ENCODE measurements around the gene NTRK1. TPM values are rescaled to one million over a fixed set of nuclear protein-coding genes. Genes with fewer than 3 reads are reported as not detected.

NTRK1 gene
- total RNA-seq, 1 experiment from 2014 or later: 0.89 TPM

DNA sequence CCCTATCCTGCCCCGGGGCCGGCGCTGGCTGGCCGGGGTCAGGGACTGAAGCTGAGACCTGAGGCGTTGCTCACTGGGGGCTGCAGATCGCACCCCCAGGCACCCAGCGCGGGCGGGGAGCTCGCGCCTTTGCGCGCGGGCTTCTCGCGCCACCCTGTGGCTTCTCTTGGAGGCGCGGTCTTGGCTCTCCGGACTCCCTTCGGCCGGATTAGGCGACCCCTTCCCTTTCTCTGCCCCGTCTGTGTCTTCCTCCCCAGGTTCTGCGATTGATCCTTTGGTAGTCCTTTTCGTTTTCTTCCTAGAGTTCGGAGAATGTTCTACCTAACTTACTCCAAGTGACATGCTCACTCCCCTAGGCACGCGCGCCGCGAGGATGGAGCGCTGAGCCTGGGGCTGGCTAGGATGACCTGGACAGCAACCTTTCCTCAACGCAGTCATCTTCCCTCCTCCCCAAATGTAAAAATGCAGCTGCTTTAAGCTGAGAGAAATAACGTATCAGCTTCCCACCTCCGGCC is 495 bp upstream of the NTRK1 start:
- ChIA-PET CTCF (interaction anchor here (0.9 to 6.5 kb wide), 26 partner anchors 10 to 240 kb away, joined by 3 to 136 read pairs (median 6); partner anchors contain the start of genes CRABP2, HAPLN2, ISG20L2 and METTL25B), POLR2A (interaction anchor here (1.2 to 1.8 kb wide), 6 partner anchors 93 to 199 kb away, joined by 3 to 10 read pairs (median 4); partner anchors contain the start of genes ISG20L2, METTL25B, MRPL24 and PRCC), RAD21 (ENCODE audit: low non-redundant PET in 1 of 2, low total read pairs in 2 of 2, uncharacterized antibody in 2 of 2, unreplicated experiment in 2 of 2) (interaction anchor here (0.5 to 2.7 kb wide), 7 partner anchors 134 to 247 kb away, joined by 3 to 23 read pairs (median 8); partner anchors contain the start of gene NES (in 1 of the 2))
- H3K4me1 ChIP-seq (ENCODE audit: control insufficient read depth in 1 of 2, insufficient read depth in 2 of 2, low read length in 2 of 2): peaks cover 4 to 17% of the 10 kb centered on the region in 2 experiments; a peak in 3 of 4 replicates
- peak; percentile 89 for ATAC-seq
- BruUV-seq (replicated peaks): no TSS peak
- peak overlapping the region; percentile 93 for H3K4me2 ChIP-seq (ENCODE audit: low read length)
- H3K9ac ChIP-seq (ENCODE audit: low read length): peak overlapping the region; percentile 19; the same call in 1 of the 2 replicates
- no peak for TF ChIP-seq ZNF274 (IDR thresholded peaks at IDR 0.05; ENCODE audit: low read depth, low read length)
- TF ChIP-seq CTCF (IDR thresholded peaks at IDR 0.05 in 2 of 3, conservative IDR thresholded peaks at IDR 0.05 in 1 of 3; ENCODE audit: borderline replicate concordance in 1 of 3, insufficient read depth in 1 of 3, low read depth in 2 of 3, low read length in 2 of 3): peak; percentile 82 to 94 (median 83)
- no peak for TF ChIP-seq REST (IDR thresholded peaks at IDR 0.05; ENCODE audit: low read depth)
- peak; percentile 96 for TF ChIP-seq RAD21 (IDR thresholded peaks at IDR 0.05; ENCODE audit: low read depth)
- TF ChIP-seq CBX3 (IDR thresholded peaks at IDR 0.05; ENCODE audit: low read depth): no peak
- peak; percentile 28 for DNase-seq (ENCODE audit: low read depth, low spot score)
- H3K9me3 ChIP-seq (ENCODE audit: control insufficient read depth in 1 of 2, insufficient read depth in 1 of 2, low read depth in 1 of 2, low read length in 2 of 2): no peaks in the 10 kb centered on the region
- peak overlapping the region; percentile 98 for H2AFZ ChIP-seq (ENCODE audit: low read depth, low read length, poor library complexity, severe bottlenecking)
- H4K20me1 ChIP-seq (ENCODE audit: insufficient read depth): no peaks in the 10 kb centered on the region
- peak overlapping the region; percentile 30 to 55 for H3K4me3 ChIP-seq (replicated peaks in 1 of 2; ENCODE audit: low read depth in 1 of 2, low read length in 2 of 2)
- H3K36me3 ChIP-seq (ENCODE audit: control insufficient read depth in 1 of 2, insufficient read depth in 2 of 2, low read length in 2 of 2): no peaks in the 10 kb centered on the region
- H3K27me3 ChIP-seq (ENCODE audit: insufficient read depth, low read length): peaks cover 3% of the 10 kb centered on the region; the same call in 1 of the 2 replicates
- no peak overlapping the region for H3K27ac ChIP-seq (ENCODE audit: low read depth, low read length)
- H3K79me2 ChIP-seq (ENCODE audit: insufficient read depth, low read length): no peaks in the 10 kb centered on the region
- H3K9me2 ChIP-seq (ENCODE audit: insufficient read depth): no peaks in the 10 kb centered on the region
- intact Hi-C loops (cut with micrococcal nuclease): loop anchor here (1.0 kb wide), 3 partner anchors 63 to 171 kb away; no protein-coding TSS in a partner anchor

Data from HCT116 (cell line).